HG03097 (cell line): ENCODE data around the gene DOCK7.
"Not testable (repeated sequence)": the region's sequence is repeated elsewhere in the genome, so short reads cannot be mapped to it uniquely, and the experiment has no call there.

Experiments used
- ATAC-seq: cut with Tn5 transposase; IDR thresholded peaks from one replicate; pipeline ENCODE4 v1.9.1; 2021; ENCODE audit not compliant: unreplicated experiment, low FRiP score

Gene DOCK7

DNA sequence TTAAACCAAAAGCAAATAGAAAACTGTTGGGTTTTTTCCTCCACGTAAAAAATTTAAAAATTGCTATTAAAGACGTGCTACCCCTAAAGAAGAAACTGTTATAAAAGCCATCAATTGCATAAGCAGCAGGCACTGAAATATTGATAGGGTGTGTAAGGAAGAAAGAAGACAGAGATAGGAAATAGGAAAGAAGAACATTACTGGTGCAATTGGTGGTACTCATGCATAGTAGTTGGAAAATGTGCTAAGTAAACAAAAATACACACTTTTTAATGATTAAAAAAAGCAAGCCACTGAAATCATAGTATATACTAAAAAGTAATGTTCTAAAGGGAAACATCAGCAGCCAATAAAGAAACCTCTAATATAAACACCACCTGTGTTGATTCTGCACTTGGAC lies 143.6 kb downstream of the DOCK7 start:
- ATAC-seq: no peak

GRCh38 chr1:62541048-62541447 lies 147.1 kb downstream of the DOCK7 start:
- no peak for ATAC-seq

DNA sequence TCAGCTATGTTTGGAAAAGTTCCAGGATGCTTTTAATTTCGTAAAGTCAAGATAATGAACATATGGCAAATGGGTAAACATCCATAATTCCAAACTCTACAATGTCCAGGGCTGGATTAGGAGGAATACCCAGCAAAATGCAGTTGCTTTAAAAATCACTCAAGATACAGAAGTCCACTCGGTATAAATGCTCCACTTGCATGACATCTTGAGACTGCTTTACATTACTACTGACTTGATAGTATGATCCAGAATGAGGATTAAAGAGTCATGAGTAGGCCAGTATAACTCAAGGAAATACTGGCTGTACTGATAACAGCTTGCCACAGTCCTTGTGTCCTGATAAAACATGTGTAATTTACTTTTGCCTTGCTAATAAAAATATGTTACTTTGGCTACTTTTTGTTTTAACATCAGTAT lies 149.1 kb downstream of the DOCK7 start:
- ATAC-seq: no peak

DNA sequence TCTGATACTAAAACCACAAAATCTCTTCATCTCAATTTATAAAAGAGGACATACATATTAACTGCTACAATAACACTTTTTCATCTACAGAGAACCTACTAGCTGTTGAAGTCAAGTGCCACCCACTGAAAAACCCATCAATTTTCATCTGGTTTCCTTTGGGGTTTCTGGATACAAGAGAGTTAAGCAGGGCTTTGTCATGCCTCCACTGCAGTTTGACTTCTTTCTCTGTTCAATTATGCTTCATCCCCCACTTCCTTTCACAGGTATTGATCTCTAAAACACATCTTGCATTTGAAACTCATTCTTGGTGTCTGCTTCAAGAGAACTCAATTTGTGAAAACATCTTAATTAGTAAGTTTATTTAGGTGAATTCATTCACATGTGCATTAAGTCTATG lies 151.3 kb downstream of the DOCK7 start:
- ATAC-seq: no peak

- no peak for ATAC-seq
Observed at GRCh38 chr1:62530516-62531154, 157.6 kb downstream of the DOCK7 start.

- no peak for ATAC-seq
Observed at GRCh38 chr1:62529227-62529626, 159.0 kb downstream of the DOCK7 start.

- ATAC-seq: no peak
Observed at GRCh38 chr1:62528015-62528414, 160.2 kb downstream of the DOCK7 start.

- not testable (repeated sequence) for ATAC-seq
Observed at GRCh38 chr1:62527346-62527745, 160.8 kb downstream of the DOCK7 start.

DNA sequence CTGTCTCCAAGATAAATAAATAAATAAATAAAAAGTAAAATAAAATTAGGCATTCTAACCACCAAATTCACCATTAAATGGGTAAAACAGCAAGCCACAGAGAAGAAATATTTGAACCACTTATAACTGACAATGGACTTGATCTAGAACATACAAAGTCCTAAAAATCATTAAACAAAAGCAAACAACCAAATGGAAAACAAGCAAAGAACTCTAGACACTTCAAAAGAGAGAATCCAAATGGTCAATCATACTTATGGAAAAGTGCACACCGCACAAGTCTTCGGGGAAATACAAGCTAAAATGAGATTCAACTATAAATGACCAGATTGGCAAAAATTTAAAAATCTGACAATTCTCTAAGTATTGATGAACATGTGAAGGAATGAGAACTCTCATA lies 164.3 kb downstream of the DOCK7 start:
- ATAC-seq: no peak

DNA sequence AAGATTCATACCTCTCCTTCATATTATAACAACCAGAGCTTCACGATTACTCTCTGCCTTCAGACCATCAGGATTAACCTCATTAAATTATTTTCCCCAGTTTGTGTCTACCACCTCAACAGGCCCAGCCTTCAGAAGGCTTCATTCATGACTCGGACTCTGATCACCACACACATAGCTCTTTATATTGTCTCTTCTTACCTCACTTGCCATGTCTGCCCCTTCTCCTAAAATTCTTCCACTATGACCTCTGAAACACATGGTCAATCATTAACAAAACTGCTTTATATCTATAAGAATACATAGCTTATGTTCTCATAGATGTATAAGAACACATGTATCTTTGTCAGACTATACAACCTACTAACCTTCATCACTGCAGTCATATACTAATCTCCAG lies 171.6 kb downstream of the DOCK7 start:
- no peak for ATAC-seq

- no peak for ATAC-seq
Observed at GRCh38 chr1:62514746-62515423, 173.3 kb downstream of the DOCK7 start.

- no peak for ATAC-seq
Observed at GRCh38 chr1:62513013-62513412, 175.2 kb downstream of the DOCK7 start.

- ATAC-seq: no peak
Observed at GRCh38 chr1:62509028-62509427, 179.2 kb downstream of the DOCK7 start.

DNA sequence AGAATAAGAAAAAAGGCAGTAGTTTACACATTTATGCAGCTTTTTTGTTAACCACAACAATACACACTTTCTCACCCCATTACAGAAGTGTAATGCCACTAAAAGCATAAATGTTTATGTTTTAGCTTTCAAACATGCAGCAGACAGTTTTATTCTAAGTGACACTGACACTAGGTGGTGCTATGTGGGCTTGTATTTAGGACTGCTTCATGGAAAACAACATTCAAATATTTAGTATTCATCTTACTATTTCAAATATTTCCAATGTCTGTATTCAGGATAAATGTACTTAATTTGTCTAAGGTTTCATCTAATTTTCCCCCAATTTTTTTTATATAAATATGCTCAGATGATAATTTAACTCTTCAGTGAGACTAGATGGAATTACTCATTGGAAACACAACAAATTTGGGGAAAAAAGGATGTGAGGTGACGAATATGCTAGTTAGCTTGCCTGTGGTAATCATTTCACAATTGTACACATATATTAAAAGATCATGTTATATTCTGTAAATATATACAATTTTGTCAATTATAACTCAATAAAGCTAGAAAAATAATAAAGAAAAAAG lies 179.9 kb downstream of the DOCK7 start:
- ATAC-seq: no peak

GRCh38 chr1:62500210-62500609 lies 188.0 kb downstream of the DOCK7 start:
- no peak for ATAC-seq

DNA sequence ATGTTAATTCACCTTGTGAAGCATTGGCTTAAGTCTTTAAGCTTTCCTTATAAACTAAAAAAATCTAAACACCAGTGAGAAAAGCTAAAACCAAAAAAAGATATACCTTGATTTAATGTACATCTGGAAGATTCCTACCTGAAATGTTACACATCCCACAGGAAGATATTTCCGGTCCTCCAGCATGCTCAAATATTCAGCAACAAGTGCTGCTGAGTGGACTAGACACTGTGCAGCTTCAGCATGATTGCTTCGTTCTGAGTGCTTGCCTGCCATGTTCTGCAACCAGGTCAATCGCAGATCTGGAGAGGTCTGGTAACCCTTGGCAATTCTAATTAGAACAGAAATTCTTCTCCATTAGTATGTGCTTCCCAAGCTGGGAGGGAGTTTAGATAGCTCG lies 194.0 kb downstream of the DOCK7 start:
- ATAC-seq: no peak

GRCh38 chr1:62493656-62494055 lies 194.5 kb downstream of the DOCK7 start:
- ATAC-seq: no peak

- ATAC-seq: no peak
Observed at GRCh38 chr1:62492521-62492920, 195.7 kb downstream of the DOCK7 start.

GRCh38 chr1:62487956-62488355 lies 200.2 kb downstream of the DOCK7 start:
- ATAC-seq: no peak

DNA sequence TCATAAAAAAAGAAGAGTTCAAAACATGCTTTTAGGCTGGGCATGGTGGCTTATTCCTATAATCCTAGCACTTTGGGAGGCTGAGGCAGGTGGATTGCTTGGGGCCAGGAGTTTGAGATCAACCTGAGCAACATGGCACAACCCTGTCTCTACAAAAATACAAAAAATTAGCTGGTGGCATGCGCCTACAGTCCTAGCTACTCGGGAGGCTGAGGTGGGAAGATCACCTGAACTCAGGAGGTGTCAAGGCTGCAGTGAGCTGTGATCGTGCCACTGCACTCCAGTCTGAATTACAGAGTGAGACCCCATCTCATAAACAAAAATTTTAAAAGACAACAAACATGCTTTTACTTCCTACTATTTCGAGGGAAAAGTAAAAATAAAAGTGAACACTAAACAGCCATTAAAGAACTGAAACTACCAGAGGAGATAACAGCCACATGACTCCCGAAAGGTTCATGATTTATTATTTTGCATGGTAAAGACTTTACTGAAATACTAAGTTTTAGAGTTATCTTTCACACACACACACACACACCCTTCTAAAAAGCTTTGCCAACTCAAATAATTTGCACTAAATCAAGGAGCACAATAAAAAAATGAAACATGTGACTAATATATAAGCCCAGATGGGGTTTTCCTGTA lies 203.2 kb downstream of the DOCK7 start:
- ATAC-seq: no peak

GRCh38 chr1:62481681-62482080 lies 206.5 kb downstream of the DOCK7 start:
- no peak for ATAC-seq
